Stimulated activated CD8-positive, alpha-beta memory T cell treated with anti-CD3 and anti-CD28 coated beads, Interleukin-12 subunit alpha, Interleukin-12 subunit beta, amount 100 ng/mL, for 4 hours (primary cell): Measurements from ENCODE around the gene TTLL1.
"Not testable (repeated sequence)": the region's sequence is repeated elsewhere in the genome, so short reads cannot be mapped to it uniquely, and the experiment has no call there.

Experiments used
- DNase-seq: peaks from one replicate; pipeline ENCODE4 v3.0.0-alpha.2; 2020; ENCODE audit warnings: low read depth

TTLL1 gene

DNA sequence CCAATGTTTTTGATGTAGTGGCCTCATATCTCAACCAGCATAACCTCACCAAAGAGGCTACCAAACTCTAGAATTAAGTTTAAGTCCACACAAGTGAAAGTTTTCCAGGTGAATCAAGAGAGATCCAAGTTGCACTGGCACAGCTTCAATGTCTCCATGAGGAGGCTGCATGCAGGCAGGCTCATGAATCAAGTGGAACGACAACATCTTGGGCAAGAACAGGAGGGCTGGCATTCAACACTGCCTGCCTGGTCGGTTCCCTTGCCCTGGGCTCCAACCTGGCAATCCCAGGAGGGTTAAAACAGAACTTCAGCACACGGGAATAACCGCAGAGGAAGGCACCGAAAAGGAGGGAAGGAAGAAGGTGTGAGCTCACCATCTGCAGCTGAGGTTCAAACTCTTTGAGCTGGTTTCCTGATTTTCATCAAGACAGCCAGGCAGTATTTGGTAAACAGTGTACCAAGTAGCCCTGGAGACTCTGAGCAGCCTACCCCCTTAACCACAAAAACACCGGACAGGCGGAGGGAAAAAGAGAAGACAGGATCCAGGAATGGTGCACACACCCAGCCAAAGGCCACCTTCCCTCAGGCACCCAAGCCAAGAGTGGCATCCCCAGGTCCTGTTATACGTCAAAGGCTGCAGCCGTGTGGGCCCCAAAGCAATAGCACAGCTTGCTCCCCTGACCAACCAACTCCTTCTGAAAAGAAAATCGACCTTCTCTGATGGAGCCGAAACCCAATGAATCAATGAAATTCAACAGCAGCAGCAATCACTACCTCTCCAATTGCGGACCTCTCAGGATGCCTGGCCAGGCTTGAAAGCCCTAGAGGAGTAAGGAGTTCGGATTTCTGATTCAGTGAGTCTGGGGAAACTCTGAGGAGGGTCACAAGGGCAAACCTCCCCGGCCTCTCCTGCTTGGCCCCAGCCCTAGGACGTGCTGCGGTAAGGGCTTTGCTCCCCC lies 75.6 kb downstream of the TTLL1 start:
- DNase-seq = no peak

DNA sequence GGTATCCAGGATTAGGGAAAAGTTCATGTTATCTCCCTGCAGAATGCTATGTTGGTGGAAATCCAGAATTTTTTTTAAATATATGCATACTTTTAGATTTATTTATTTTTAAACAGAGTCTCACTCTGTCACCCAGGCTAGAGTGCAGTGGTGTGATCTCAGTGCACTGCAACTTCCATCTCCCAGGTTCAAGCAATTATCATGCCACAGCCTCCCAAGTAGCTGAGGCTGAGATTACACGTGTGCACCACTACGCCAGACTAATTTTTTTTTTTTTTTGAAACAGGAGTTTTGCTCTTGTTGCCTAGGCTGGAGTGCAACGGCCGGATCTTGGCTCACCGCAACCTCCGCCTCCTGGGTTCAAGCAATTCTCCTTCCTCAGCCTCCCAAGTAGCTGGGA lies 76.8 kb downstream of the TTLL1 start:
- no peak for DNase-seq

DNA sequence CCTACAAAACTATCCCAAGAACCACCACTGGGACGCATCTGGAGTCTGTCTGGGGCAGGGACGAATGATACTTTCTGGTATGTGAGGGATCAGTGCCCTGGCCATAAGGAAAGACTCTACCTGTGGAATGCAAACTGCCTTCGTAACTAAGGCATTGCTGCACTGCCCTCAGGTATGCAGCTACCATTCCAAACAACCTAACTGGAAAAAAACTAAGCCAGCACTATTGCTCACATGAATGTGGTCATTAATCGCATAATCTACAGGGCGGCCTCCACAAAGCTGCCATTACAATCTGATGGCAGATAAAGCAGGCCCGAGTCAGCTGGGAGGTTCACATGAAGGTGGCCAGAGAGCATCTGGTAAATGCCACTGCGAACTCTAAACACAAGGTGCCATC lies 78.1 kb downstream of the TTLL1 start:
- DNase-seq = no peak

DNA sequence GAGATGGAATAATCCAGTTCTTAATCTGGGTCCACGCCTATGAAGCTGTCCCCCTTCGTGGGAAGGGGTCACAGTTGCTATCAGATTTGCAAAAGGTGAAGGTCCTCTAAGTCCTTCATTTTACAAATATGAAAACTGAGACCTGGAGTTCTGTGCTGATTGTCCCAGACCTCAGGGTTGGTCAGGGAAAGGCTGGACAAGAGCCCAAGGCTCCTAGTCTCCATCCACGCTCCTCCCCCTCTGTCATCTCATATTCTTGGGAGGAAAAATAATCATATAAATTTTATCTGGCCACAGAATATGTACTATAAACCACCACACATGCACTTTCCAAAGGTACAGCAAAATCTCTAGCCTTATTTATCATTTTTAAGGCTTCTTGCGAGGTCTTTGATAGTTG lies 79.7 kb downstream of the TTLL1 start:
- DNase-seq = no peak

DNA sequence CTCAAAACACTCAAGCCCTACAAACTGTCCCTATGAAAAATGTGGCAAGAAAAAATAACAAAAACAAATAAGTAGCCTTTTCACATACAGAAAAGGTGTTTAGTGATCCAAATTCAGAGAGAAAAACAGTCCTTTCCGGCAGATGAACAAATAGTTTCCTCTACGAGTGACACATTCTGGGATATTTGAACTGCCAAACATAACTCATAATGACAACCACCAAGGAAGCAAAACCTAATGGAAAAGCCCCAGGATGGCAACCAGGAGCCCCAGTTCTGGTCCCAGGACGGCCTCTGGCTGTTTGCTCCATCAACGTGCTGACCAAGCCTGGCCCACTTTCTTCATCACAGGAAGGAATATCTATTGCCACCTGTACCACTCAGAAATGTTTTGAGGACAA lies 80.3 kb downstream of the TTLL1 start:
- no peak for DNase-seq

DNA sequence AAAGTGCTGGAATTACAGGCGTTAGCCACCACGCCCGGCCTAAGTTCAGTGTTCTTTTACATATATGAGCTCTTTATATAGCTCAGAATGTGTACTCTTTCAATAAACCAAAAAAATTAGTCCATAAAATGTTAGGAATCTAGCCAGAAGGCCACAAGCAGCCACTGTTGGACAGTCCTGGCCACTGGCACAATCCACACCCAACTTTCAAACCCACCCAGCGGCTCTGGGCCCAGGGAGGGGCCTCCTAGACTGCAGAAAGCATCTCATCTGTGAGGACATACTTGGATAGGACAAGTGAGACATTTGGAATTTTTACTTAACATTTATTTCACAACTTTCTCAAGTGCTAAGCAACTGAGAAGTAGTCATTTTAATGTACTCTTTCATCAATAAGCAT lies 80.7 kb downstream of the TTLL1 start:
- no peak for DNase-seq

DNA sequence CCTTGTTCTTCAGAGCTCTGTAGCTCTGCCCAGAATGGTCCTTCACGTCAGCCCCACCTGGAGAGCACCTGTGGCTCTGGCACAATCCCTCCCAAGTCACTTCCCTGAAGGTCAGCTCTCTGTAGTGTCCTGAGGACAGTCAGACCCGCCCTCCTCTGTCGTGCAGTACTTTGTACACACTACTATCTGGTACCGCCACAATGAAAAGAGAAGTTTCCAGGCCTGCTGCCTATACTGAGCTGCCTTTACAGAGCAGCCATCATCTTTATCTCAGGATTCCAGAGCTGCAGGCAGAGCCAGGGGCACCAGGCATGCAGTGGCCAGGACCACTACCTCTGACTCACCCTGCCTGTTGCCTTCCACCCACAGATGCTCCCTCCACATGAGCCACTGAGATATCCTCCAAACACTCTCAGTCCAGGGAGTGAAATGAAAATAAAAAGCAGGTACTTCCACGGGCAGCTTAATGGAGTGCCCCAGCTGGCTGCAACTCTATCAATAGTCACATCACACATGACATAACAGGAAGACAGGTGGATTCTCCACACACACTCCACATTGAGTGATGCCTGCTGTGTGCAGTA lies 81.6 kb downstream of the TTLL1 start:
- no peak for DNase-seq

DNA sequence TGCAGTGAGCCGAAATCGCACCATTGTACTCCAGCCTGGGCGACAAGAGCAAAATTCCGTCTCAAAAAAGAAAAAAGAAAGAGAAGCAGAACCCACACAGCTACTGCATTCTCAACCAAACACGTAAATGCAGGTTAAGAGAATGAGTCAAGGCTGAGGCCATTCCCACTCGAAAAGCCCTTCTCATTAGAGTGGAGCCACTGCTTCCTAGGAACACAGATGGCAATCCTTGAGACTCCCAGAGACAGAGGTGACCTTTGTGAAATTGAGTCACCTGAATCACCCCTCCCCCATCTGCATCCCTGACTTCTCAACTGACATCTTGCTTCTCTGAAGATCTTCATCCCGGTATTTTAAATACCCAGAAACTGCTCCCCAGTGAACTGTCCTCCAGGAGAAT lies 82.4 kb downstream of the TTLL1 start:
- DNase-seq = no peak

DNA sequence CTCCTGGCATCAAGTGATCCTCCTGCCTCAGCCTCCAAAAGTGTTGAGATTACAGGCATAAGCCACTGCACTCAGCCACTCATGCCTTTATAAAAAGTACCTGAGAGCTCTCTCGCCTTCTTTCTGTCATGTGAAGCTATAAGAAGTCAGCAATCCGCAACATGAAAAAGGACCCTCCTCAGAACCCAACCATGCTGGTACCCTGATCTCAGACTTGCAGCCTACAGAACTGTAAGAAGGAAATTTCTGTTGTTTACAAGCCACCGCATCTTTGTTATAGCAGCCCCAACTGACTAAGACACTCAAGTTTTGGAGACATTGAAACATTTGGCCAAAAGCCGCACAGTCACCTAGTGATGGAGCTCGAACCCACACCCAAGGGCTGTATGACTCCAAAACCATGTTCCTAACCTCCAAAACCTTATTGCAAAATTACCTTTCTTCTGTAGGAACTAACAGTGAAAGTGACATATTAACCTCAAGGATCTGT lies 83.1 kb downstream of the TTLL1 start:
- no peak for DNase-seq

DNA sequence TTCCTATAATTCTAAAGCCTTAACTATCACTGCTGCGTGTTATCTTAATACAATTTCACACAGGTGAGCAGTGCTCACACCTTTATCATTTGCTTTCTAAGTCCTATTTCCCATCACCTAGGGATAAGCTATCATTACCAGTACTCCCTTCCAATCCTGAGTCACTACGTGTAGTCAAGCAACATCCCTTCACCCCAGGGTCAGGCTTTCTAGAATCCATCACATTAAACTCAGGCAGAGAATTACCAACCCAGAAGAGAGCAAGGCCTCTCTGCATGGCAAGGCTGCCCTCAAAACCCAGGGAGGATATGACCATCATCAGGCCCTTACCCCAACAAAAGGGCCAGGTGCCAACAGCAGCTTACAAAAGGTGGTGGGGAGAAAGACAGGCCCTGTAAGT lies 84.1 kb downstream of the TTLL1 start:
- DNase-seq = no peak

DNA sequence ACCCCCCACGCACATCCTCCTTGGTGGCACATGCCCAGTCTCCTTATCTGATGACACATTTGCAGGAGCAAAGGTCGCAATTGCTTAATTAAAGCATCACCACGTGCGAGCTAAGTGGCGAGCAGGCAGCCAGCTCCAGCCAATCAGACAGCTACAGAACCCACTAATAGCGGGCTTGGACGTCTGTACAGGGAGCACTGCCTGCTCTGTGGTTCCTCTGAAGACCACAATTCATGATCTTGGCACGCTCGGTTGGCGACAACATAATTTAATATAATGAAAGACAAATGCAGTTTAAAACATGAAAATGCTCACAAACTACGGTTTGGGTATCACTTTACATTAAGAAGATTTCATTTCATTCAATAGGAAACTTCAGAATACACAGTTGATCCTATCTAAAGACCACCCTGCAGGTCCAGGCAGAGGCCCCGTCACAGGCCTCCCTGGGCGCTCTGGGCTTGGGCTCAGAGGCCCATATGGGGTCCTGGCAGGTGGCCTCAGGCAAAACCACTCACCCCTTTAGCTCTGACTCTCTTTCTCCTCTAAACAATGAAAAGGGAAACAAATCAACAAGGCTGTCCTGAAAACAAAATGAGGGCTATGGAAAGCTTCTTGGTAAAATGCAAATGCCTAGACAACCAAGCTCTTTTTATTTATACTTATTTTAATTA lies 84.7 kb downstream of the TTLL1 start:
- no peak for DNase-seq

DNA sequence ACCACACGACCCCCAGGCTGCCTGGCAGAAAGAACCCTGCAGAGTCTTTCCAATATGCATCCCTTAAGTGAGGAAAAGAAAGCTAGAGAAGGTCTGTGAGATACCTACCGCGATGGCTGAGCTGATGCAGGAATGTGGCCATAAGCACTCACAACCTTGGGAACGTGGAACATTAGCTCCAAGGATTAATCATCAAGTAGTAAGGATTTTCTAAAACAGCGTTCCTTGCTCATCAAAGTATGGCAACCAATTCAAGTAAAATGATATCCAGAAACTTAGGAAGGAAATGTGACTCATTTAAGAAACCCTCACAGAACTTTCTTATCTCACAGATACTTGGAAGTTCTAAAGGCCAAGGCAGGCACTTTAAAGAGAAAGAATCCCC lies 87.0 kb downstream of the TTLL1 start:
- no peak for DNase-seq

DNA sequence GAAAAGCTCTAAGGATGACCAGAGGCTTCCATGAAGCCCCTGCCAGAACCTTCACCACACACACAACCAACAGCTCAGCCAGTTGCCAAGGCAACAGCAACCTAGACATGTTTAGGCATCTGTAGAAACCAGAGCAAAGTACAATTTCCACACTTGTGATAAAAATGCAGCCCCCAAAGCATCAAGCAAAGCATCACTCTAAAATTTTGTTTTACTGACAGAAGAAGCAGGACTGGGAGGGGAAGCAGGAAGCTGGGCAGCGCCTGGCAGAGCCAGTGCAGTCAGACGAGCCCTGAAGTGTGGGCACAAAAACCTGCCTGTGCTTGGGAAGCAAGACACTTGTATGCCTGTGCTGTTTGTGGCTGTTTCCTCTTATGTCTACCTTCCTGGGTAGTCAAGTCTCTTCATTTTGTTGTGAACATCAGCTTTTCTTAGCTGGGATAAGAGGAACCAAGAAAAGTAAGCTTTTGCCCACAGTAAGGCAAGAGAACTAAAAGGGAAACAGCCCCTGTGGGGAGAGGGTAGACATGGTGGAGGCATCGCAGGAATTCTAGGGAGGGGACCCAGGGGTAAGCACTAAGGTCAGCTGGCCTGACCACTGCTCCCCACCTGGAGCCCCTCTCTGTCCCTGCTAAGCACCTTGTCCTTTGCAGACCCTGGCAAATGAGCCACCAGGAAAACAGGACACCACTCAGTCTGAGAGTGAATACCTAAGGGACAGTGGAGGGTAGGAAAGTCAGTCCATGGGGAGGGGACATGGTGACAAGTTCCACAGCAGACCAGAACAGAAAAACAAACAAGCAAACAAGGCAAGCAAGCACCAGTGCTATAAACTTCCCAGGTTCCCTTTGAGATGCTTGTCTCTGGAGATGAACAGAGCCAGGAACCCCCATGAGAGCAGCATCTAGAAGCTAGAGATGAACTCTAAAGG lies 87.7 kb downstream of the TTLL1 start:
- DNase-seq = no peak

DNA sequence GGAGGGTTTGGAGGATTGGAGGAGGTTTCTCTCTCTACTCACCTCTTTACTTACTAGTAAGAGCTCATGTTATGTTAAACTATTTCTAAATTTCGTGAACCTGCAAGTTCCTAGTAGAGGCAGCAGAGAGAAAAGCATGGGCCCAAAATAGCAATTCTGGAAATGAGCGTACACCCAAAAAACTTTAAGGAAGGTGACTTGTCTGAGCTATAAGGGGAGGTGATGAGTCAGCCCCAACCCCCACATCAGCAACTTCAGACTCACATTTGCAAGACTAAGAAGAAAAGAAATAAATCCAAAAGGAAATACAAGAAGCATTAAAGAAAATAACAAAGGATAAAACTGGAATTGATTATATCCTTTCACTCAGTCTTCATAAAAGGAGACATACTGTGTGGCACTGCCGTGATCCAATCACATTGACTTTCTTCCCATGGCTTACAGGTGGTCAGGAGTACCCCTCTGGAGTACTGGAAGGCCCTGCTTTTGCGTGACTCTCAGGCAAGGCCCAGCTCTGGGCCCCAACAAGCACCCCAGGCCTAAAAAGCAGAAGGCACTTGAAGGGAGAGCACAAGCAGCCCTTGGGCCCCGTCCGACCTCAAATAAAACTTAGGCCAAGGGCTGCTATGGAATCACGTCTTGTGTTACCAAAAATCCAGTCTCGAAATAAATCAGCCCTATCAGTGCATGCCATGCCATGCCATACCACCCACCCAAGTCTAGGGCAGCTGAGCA lies 88.6 kb downstream of the TTLL1 start:
- DNase-seq = no peak

DNA sequence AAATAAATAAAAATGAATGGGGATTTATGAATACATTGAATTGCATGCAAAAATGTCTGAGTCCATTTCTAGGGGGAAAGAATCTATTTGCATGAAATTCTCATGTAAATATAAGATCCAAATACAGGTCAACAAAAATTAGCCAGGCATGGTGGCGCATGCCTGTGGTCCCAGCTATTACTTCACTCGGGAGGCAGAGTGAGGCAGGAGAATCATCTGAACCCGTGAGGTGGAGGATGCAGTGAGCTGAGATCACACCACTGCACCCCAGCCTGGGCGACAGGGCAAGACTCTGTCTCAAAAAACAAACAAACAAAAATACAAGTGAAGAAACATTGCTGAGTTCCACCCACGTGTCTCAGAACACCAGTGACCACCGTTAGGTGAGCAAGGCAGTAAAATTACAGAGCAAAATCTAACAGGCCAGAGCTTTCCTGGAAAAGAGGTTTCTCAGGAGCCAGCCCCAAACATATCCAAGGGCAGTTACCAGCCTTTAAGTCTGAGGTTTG lies 91.6 kb downstream of the TTLL1 start:
- DNase-seq = no peak

DNA sequence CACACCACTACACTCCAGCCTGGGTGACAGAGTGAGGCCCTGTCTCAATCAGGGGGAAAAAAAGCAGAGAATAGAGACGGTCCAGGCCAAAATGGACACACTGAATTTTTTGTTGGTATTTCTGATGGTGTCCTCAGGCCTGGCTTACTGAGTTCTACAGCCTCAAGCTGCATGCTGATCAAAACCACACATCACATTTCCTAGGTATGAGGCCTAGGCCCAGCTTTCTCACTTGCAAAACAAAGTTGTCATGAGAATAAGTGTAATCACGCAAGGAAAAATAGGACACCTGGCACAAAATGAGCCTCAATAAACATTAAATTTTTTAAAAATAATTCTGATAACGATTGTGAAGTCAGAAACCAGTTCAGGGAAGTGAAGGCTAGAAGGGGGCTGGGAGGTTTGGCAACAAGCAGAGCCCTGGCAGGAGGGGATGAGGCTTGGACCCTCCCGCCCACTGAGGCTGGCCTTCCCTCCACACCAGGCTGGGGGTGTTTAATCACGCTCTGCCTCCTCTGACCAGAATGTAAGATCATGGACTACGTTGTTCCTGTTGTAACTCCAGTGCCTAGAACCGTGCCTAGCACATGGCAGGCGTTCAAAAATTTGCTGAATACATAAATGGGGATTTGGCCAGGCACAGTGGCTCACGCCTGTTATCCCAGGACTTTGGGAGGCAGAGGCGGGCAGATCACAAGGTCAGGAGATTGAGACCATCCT lies 92.4 kb downstream of the TTLL1 start:
- no peak for DNase-seq

DNA sequence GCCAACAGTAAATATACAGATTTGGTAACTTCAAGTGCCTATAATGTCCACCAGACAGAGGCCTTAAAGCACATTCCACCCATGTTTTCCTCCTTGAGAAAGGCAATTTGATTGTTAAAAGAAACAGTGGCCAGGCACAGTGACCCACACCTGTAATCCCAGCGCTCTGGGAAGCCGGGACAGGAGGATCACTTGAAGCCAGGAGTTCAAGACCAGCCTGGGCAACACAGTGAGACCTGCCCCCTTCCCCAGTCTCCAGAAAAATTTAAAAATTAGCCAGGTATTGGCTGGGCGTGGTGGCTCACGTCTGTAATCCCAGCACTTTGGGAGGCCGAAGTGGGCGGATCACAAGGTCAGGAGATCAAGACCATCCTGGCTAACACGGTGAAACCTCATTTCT lies 93.5 kb downstream of the TTLL1 start:
- DNase-seq = not testable (repeated sequence)

DNA sequence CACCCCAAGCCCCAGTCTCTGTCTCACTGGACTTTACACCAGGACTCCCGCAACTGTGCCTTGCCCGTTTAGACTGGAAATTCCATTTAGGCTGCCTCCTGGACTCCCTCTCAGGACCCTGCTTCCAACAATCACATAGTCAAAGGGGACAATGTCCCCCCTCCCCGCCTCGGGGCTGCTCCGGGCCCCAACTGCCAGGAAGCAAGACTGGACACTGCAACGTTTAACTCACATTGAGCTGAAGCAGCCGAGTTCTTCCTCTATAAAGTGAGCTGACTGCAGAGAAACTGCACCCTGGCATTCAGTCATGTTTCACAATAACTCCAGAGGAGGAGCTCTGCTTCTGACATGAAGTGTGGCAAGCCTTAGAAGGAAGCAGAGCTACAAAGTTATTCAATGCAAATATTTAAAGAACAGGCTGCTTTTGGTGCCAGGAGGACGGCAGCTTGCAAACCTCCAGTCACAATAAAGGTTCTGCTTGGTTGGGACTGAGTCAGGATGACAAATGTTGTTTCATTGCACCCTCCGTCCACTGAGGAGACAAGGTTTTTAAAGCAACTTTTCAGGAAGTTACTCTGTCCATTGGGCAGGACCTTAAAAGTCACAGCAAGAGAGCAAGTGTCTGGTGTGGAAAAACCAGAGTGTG lies 94.2 kb downstream of the TTLL1 start:
- no peak for DNase-seq

DNA sequence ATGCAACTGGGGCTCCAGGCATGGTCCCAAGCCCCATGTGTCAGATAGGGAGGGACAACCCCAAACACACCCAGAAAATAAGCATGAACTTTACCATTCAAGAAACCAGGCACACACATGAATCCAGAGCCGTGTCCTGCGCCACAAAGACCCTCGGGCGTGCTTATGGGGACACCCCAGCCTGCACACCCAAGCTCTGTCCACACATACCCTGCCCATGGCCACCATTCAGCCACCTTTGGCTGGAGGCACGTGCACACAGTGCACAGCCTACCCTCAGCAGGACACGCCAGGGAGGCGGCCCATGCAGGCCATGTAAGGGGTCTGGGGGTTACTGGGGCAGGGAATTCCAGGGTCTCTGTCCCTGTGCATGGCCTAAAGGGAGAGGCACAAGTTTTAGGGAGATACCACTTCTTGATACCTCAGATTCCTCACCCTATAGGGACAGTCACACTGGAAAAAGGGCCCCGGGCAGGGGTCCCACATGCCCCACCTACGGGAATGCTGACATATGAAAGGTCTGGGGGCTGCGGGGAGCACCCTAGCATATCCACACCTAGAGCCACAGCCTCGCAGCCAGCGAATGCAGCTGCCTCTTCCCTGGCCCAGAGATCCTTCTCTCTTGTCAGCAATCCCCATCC lies 94.8 kb downstream of the TTLL1 start:
- DNase-seq = no peak
